Panc1 (cell line): ENCODE results near the gene PTPA. TPM values are rescaled to one million over a fixed set of nuclear protein-coding genes. Genes with fewer than 3 reads are reported as not detected.

Experiments
- ATAC-seq: fragments of 200-7000 bp; cut with Tn5 transposase; 2 replicates; pipeline ENCODE4 v1.9.1; 2020; ENCODE audit warnings: mild to moderate bottlenecking, moderate library complexity
- BruUV-seq: library from RNA; stranded (reverse); fragments of 400-500 nt; replicated peaks from 2 replicates; lab custom pipeline; 2021; lab: Mats Ljungman, UMichigan
- CTCF ChIA-PET: fragments of 300-600 bp; sonication (Branson Sonifier 250); formaldehyde crosslinking; loops from one replicate; lab custom pipeline; 2022; ENCODE audit warnings: antibody characterized with exemption; lab: Charles Lee
- POLR2A ChIA-PET: fragments of 300-600 bp; sonication (Branson Sonifier 250); formaldehyde crosslinking; loops from one replicate; lab custom pipeline; 2022; ENCODE audit warnings: antibody characterized with exemption; lab: Charles Lee
- DNase-seq: peaks from one replicate; pipeline ENCODE4 v3.0.0-alpha.2; 2010; ENCODE audit warnings: low read depth, low spot score
- H3K27ac ChIP-seq: 2 replicates; pipeline ENCODE4 v1.5.1; 2011; ENCODE audit warnings: mild to moderate bottlenecking, low read length, inconsistent platforms
- H3K27me3 ChIP-seq: fragments of 200-500 bp; sonication (Bioruptor generic); 2 replicates; pipeline ENCODE4 v1.6.0; 2014; ENCODE audit warnings: low read length, inconsistent platforms; ENCODE audit not compliant: control insufficient read depth, insufficient read depth
- H3K36me3 ChIP-seq: fragments of 200-500 bp; sonication (Bioruptor generic); 2 replicates; pipeline ENCODE4 v1.5.1; 2014; ENCODE audit warnings: inconsistent platforms, mild to moderate bottlenecking, low read length, moderate library complexity; ENCODE audit not compliant: control insufficient read depth, insufficient read depth
- H3K4me1 ChIP-seq: 2 replicates; pipeline ENCODE4 v1.5.1; 2011; ENCODE audit warnings: inconsistent platforms, mild to moderate bottlenecking, low read length, moderate library complexity; ENCODE audit not compliant: control insufficient read depth, insufficient read depth
- H3K4me3 ChIP-seq, 2 experiments: 2 replicates each; pipeline ENCODE4 v1.5.1; 2011 to 2012; ENCODE audit warnings: low read depth in 2 of 2, low read length in 2 of 2, mild to moderate bottlenecking in 2 of 2, inconsistent platforms in 1 of 2, moderate library complexity in 1 of 2
- H3K9me3 ChIP-seq: fragments of 200-500 bp; sonication (Bioruptor generic); 2 replicates; pipeline ENCODE4 v1.5.1; 2014; ENCODE audit warnings: low read depth, mild to moderate bottlenecking, inconsistent platforms, low read length, moderate library complexity; ENCODE audit not compliant: control insufficient read depth, insufficient read depth
- CTCF ChIP-seq: fragments of 450-650 bp; IDR thresholded peaks from 2 replicates; pipeline ENCODE4 v1.5.1; 2017; ENCODE audit warnings: mild to moderate bottlenecking
- POLR2AphosphoS5 ChIP-seq: IDR thresholded peaks from 2 replicates; pipeline ENCODE4 v1.6.1; 2012; ENCODE audit warnings: mild to moderate bottlenecking, low read depth, low read length, moderate library complexity
- REST ChIP-seq, 2 experiments: IDR thresholded peaks; 2 replicates each; pipeline ENCODE4 v1.6.1; 2011 to 2012; ENCODE audit warnings: low read depth in 2 of 2, control low read depth in 1 of 2, low read length in 1 of 2, mild to moderate bottlenecking in 1 of 2, moderate library complexity in 1 of 2; ENCODE audit not compliant: insufficient read depth in 1 of 2
- SIN3A ChIP-seq: IDR thresholded peaks from 2 replicates; pipeline ENCODE4 v1.6.1; 2012; ENCODE audit warnings: low read depth, mild to moderate bottlenecking, low read length, moderate library complexity, borderline replicate concordance; ENCODE audit not compliant: insufficient read depth
- TCF7L2 ChIP-seq: IDR thresholded peaks from 2 replicates; pipeline ENCODE4 v1.6.1; 2011; ENCODE audit warnings: mild to moderate bottlenecking, low read depth, low read length, inconsistent platforms
- in situ Hi-C: cut with HindIII; loops from 2 replicates; pipeline ENCODE4 v1.10.0; 2016; ENCODE audit warnings: low sequenced_read_pairs, low pct_unique_long_range_greater_than_20kb
- intact Hi-C: fragments of 100-400 bp; cut with micrococcal nuclease; formaldehyde crosslinking; loops from one replicate; pipeline ENCODE4 v1.10.0; 2022; ENCODE audit not compliant: unreplicated experiment
- total RNA-seq: library from RNA; stranded (reverse); gene quantifications from one replicate; pipeline ENCODE4 v1.2.1, GENCODE V29; 2021; ENCODE audit not compliant: unreplicated experiment

PTPA gene
- total RNA-seq, 1 experiment from 2014 or later = 114 TPM

- Histone ChIP-seq H3K36me3 (peaks cover 2% of the 10 kb centered on the region; the same call in 1 of the 2 replicates), H3K27ac (peak overlapping the region; percentile 95), H3K9me3 (no peaks in the 10 kb centered on the region), H3K27me3 (no peaks in the 10 kb centered on the region), H3K4me3 (peak overlapping the region; percentile 19 to 42), H3K4me1 (peaks cover 28% of the 10 kb centered on the region)
- peak; percentile 72 for ATAC-seq
- ChIA-PET POLR2A (interaction anchor here (0.5 to 0.7 kb wide), 4 partner anchors 75 to 274 kb away, joined by 3 to 10 read pairs (median 3); no protein-coding TSS in a partner anchor), CTCF (interaction anchor here (0.6 to 2.1 kb wide), 7 partner anchors 14 to 492 kb away, joined by 3 to 14 read pairs (median 3); no protein-coding TSS in a partner anchor)
- DNase-seq = no peak
- TF ChIP-seq CTCF (peak; percentile 87), SIN3A (no peak), POLR2AphosphoS5 (peak; percentile 45)
- BruUV-seq = no TSS peak
- intact Hi-C loops = loop anchor here (10.0 kb wide), 1 partner anchor 475 kb away; no protein-coding TSS in a partner anchor
- in situ Hi-C loops = no loop called here
Measured at GRCh38 chr9:129139233-129139992, 28.2 kb downstream of the PTPA start.

- TF ChIP-seq CTCF (no peak), TCF7L2 (no peak), REST (IDR thresholded peaks at IDR 0.05; ENCODE audit: insufficient read depth in 1 of 2, low read depth in 2 of 2, low read length in 1 of 2) (no peak), POLR2AphosphoS5 (no peak; the same call in none of the 2 replicates), SIN3A (no peak)
- peak overlapping the region; percentile 19 to 42 for H3K4me3 ChIP-seq
- no peaks in the 10 kb centered on the region for H3K27me3 ChIP-seq
- in situ Hi-C loops = no loop called here
- ATAC-seq = peak; percentile 69
- POLR2A ChIA-PET = interaction anchor here (0.6 to 0.7 kb wide), 4 partner anchors 34 to 273 kb away, joined by 3 to 10 read pairs (median 6); no protein-coding TSS in a partner anchor
- CTCF ChIA-PET = interaction anchor here (0.6 to 2.1 kb wide), 6 partner anchors 34 to 946 kb away, joined by 3 to 14 read pairs (median 4); no protein-coding TSS in a partner anchor
- H3K4me1 ChIP-seq = peaks cover 28% of the 10 kb centered on the region
- peak overlapping the region; percentile 95 for H3K27ac ChIP-seq
- intact Hi-C loops = loop anchor here (10.0 kb wide), 1 partner anchor 475 kb away; no protein-coding TSS in a partner anchor
- no peak for DNase-seq
- H3K36me3 ChIP-seq = no peaks in the 10 kb centered on the region
- no TSS peak for BruUV-seq
- H3K9me3 ChIP-seq = no peaks in the 10 kb centered on the region
Measured at GRCh38 chr9:129139993-129140396, 28.8 kb downstream of the PTPA start.
